ENCODE data around the gene GSTA1.
"Not testable (repeated sequence)": the region's sequence is repeated elsewhere in the genome, so short reads cannot be mapped to it uniquely, and the experiment has no call there.

Gene GSTA1

GRCh38 chr6:52803668-52804255 lies at the start of gene GSTA1:
GSTA1 (minus strand) TSS chr6:52803816; CDS start chr6:52799267, 4,549 bp downstream.
- DNase-seq = not testable (repeated sequence)

DNA sequence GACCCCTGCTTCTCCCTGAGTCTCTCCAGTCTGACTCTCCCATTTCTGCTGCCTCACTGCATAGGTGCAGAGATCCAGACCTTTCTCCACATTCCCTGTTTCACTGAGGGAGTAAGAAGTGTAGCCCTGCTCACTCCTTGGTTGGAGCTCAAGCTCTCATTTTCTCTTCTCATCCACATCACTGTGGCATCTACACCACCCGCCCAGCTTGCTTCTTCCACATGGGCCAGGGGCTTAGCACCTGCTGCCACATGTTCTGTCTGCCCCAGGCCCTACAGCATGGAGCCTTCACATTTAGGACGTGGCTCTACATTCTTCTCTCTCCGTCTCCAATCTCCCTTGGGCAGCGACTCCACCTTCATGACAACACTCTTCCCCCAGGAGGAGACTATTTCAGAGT lies 45.5 kb upstream of the GSTA1 start:
- DNase-seq = no peak

DNA sequence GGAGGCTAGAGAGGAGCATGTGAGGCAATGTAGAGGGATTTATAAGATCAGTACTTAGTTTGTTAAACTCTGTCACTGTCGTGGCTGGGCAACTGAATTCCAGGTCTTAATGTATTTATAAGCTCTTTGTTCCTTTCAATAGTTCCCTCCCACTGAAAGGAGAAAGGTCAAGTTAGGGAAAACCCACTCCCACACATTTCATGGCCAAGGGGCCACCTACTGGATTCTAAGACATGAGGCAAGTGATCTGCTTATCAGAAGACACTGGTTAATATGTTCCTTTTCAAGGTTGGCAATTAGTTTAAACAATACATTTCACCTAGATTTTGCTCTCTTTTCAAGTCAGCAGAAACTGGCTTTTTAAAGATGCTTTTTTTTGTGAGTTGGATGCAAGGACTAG lies 42.4 kb upstream of the GSTA1 start:
- no peak for DNase-seq

- DNase-seq = no peak
Observed at GRCh38 chr6:52843605-52844004, 40.0 kb upstream of the GSTA1 start.

GRCh38 chr6:52840763-52841585 lies 37.4 kb upstream of the GSTA1 start, which contains the start of gene GSTA5:
GSTA5 (minus strand) TSS chr6:52840813.
- no peak for DNase-seq

GRCh38 chr6:52839124-52840055 lies 35.8 kb upstream of the GSTA1 start:
- peak; percentile 50 for DNase-seq

GRCh38 chr6:52834481-52834880 lies 30.9 kb upstream of the GSTA1 start:
- no peak for DNase-seq

GRCh38 chr6:52830869-52831268 lies 27.3 kb upstream of the GSTA1 start:
- DNase-seq = not testable (repeated sequence)

DNA sequence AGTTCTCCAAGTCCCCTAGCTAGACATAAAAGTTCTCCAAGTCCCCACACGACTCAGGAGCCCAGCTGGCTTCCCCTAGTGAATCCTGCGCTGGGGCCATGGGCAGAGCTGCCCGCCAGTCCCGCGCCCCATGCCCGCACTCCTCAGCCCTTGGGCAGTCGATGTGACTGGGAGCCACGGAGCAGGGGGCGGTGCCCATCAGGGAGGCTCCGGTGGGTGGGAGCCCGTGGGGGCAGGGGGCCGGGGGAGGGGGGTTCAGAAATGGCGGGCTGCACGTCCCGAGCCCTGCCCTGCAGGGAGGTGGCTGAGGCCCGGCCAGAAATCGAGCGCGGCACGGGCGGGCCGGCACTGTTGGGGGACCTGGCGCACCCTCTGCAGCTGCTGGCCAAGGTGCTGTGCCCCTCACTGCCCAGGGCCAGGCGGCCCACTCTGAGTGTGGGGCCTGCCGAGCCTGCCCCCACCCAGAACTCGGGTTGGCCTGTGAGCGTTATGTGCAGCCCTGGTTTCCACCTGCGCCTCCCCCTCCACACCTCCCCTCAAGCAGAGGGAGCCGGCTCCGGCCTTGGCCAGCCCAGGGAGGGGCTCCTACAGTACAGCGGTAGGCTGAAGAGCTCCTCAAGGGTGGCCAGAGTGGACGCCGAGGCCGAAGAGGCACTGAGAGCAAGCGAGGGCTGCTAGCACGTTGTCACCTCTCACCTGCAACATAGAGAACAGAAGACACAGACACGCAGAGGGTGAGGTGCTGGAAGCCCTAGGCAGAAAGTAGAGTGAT lies 25.6 kb upstream of the GSTA1 start:
- no peak for DNase-seq

- DNase-seq = not testable (repeated sequence)
Observed at GRCh38 chr6:52828621-52829020, 25.0 kb upstream of the GSTA1 start.

GRCh38 chr6:52827073-52827783 lies 23.6 kb upstream of the GSTA1 start:
- not testable (repeated sequence) for DNase-seq

DNA sequence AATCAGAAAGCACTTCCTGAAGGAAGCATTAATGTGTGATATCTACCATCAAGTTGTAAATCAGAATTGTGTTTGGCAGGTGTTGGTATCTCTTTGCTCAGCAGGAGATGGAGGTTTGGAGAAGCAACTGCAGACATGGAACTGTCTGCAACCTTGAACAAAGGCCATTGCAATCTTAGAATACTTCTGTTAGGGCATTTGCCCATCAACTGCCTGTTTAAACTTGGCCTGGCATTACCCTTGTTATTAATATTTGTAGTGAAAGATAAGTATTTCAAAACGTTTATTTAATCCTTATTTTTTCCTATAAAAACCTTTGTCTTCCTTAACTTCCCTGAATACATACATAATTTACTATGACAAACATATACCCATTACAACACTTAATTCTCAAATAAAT lies 22.9 kb upstream of the GSTA1 start:
- no peak for DNase-seq

DNA sequence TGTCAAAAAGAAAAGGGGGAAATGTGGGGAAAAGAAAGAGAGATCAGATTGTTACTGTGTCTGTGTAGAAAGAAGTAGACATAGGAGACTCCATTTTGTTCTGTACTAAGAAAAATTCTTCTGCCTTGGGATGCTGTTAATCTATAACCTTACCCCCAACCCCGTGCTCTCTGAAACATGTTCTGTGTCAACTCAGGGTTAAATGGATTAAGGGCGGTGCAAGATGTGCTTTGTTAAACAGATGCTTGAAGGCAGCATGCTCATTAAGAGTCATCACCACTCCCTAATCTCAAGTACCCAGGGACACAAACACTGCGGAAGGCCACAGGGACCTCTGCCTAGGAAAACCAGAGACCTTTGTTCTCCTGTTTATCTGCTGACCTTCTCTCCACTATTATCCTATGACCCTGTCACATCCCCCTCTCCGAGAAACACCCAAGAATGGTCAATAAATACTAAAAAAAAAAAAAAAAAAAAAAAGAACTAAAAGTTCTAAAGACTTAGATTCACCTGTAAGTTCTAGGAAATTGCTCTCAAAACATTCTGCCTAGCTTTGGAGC lies 22.4 kb upstream of the GSTA1 start:
- not testable (repeated sequence) for DNase-seq

- DNase-seq = not testable (repeated sequence)
Observed at GRCh38 chr6:52825270-52825793, 21.7 kb upstream of the GSTA1 start.

- DNase-seq = no peak
Observed at GRCh38 chr6:52821842-52822241, 18.2 kb upstream of the GSTA1 start.

GRCh38 chr6:52820198-52820597 lies 16.6 kb upstream of the GSTA1 start:
- no peak for DNase-seq

- DNase-seq = peak; percentile 38
Observed at GRCh38 chr6:52815167-52816092, 11.8 kb upstream of the GSTA1 start.

- not testable (repeated sequence) for DNase-seq
Observed at GRCh38 chr6:52814545-52814944, 10.9 kb upstream of the GSTA1 start.

- not testable (repeated sequence) for DNase-seq
Observed at GRCh38 chr6:52809777-52810176, 6.2 kb upstream of the GSTA1 start.

DNA sequence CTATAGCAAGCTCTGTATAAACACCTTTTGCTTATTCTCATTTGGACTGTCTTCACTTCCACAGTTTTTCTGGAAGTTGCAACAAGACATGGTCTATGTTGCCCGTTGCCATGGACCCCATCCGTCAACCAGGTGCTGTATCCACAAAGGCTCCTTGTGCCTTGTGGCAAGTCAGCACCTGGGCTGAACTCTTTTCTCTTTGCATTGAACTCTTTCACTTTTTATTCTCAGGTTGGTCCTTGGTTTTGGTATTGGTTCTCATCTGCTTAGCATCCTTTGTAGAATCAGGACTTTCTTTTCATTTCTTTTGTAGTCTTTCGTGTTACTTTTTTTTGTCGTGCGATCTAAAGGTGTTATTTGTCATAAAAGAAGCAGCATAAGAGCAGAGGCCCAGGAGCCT lies 5.0 kb upstream of the GSTA1 start:
- DNase-seq = no peak

Data from CD4-positive, alpha-beta T cell treated with Interleukin-21 for 1 hour (primary cell).